ENCODE results near the gene AURKB.

Gene AURKB

GRCh38 chr17:8160741-8161221 is 49.6 kb downstream of the AURKB start:
- no peak for DNase-seq

GRCh38 chr17:8160224-8160577 is 50.2 kb downstream of the AURKB start:
- DNase-seq = no peak

DNA sequence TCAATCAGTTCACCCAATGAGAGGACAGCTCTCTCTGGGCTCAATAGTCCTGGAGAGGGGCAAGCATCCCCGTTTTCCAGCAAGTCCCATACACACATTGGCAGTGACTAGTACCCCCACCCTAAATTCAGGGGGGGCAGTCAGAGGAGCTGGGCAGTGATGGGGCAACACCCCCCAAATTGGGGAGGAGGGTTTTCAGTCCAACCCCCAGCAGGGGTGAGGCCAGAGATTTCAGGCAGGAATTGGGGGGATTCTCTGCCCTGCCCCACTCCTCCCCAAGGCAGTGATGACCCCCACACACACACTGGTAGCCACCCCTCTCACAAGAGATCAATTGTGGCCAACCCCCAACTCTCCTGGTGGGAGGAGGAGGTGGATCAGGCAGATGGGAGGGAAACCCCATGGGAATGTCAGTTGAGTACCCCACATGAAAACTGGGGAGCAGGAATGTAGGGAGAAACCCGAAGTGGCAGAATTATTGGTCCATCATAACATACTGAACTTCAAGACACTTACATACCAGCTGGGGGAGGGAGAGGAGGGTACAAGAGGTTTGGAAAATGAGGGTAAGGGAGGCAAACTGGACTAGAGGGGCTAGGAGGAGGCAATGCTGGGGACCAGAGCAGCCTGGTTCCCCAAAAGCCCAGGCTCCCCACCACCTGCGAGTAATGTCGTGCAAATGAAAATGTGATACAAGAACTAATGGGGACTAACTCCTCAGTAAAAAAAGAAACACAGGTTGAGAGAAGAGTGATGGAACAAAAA is 50.7 kb downstream of the AURKB start:
- DNase-seq = no peak

- DNase-seq = no peak
Observed at GRCh38 chr17:8159032-8159400, 51.4 kb downstream of the AURKB start.

GRCh38 chr17:8158267-8159031 is 51.9 kb downstream of the AURKB start:
- peak; percentile 69 for DNase-seq

DNA sequence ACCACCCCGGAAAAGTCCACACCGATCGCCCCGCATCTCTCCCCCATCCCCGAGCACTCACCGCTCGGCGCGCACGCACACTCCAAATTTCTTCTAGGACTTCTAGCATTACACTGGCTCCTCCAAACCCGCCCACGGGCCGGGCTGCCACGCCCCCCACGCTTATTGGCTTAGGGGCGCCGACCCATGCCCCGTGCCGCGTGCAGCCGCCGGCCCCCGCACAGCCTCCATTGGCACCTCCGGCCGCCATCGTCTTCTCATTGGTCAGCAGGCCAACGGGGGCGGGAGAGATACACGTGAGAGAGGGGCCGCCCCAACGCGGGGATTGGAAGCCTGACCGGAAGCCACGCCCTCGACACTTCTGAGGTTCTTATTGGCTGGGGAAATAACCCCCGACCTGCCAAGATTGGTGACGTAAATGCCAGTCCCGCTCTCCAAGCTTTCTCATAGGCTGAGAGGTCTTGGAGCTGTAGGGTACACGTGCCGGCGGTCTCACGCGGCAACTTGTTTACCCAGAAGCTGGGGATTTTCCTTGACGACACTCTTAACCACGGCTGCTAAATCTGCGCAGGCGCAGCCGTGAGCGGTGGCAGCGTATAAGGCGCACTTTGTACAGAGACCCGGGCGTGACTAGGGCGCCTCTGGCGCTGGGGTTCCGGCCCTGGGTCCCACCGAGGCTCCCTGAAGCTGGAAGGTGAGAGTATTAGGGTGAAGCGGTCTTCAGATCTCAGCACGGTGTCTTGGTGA is 54.0 kb downstream of the AURKB start:
- peak; percentile 99 for DNase-seq

- DNase-seq = no peak
Observed at GRCh38 chr17:8155996-8156245, 54.5 kb downstream of the AURKB start.

- no peak for DNase-seq
Observed at GRCh38 chr17:8155231-8155995, 55.0 kb downstream of the AURKB start.
